ENCODE measurements around the gene VPS4A. TPM values are rescaled to one million over a fixed set of nuclear protein-coding genes. Genes with fewer than 3 reads are reported as not detected.
A peak's percentile ranks its signal among the peaks of the same experiment; 100 is the strongest.

VPS4A gene
- 10 to 100 TPM; 39.8 to 43.1 TPM for total RNA-seq
- polyA plus RNA-seq (ENCODE audit: insufficient read depth, low read depth, low replicate concordance), result 31.9 TPM
- long read RNA-seq, donor 1, full-length matches to known transcripts, result 30 of 144 reads
- long read RNA-seq, donor 1, partial matches to known transcripts, result 89 of 144 reads
- long read RNA-seq, donor 1, other reads (novel, unspliced or antisense), result 25 of 144 reads
- long read RNA-seq, donor 2, full-length matches to known transcripts, result 25 of 36 reads
- long read RNA-seq, donor 2, partial matches to known transcripts, result 11 of 36 reads
- long read RNA-seq, donor 2, other reads (novel, unspliced or antisense), result 0 of 36 reads

- Histone ChIP-seq H3K36me3 (ENCODE audit: low read depth, missing control alignments) (no peaks in the 10 kb centered on the region), H3K4me3 (peak within 1 kb of the TSS; percentile 82 to 96), H3K4me1 (peaks cover 9% of the 10 kb centered on the region), H3K27ac (peak within 1 kb of the TSS; percentile 64 to 89), H3K27me3 (no peaks in the 10 kb centered on the region), H3K9me3 (no peaks in the 10 kb centered on the region)
- intact Hi-C loops (cut with DNase I; ENCODE audit: low total_unique reads), result no loop called here
- WGBS, 2 donors, result 12 to 28% methylated on average over 17 to 42 of the region's 70 CpGs
- TF ChIP-seq POLR2A (IDR thresholded peaks at IDR 0.05) (no peak), CTCF (IDR thresholded peaks at IDR 0.05) (peak; percentile 88 to 96 (median 93))
- peak; percentile 98 for DNase-seq
These were observed at the start of gene VPS4A for GRCh38 chr16:69310653-69311532. Gene VPS4A (plus strand): TSS chr16:69311350. CDS start chr16:69311512, 162 bp downstream.

GRCh38 chr16:69266334-69267063 is 44.7 kb upstream of the VPS4A start:
- TF ChIP-seq CTCF (IDR thresholded peaks at IDR 0.05) (no peak), POLR2A (IDR thresholded peaks at IDR 0.05) (no peak)
- no peak overlapping the region for H3K4me3 ChIP-seq
- WGBS, 2 donors, result 57 to 76% methylated on average over 4 of the region's 4 CpGs
- H3K9me3 ChIP-seq, result no peaks in the 10 kb centered on the region
- H3K36me3 ChIP-seq (ENCODE audit: low read depth, missing control alignments), result no peaks in the 10 kb centered on the region
- H3K27ac ChIP-seq, result no peak overlapping the region
- H3K27me3 ChIP-seq, result no peaks in the 10 kb centered on the region
- intact Hi-C loops (cut with DNase I; ENCODE audit: low total_unique reads), result no loop called here
- H3K4me1 ChIP-seq, result no peaks in the 10 kb centered on the region
- DNase-seq, result no peak

GRCh38 chr16:69267633-69268032 is 43.5 kb upstream of the VPS4A start:
- WGBS, 2 donors, result 71 to 74% methylated on average over 4 of the region's 4 CpGs
- no peaks in the 10 kb centered on the region for H3K27me3 ChIP-seq
- no peak overlapping the region for H3K27ac ChIP-seq
- no peaks in the 10 kb centered on the region for H3K9me3 ChIP-seq
- H3K4me1 ChIP-seq, result no peaks in the 10 kb centered on the region
- no peaks in the 10 kb centered on the region for H3K36me3 ChIP-seq (ENCODE audit: low read depth, missing control alignments)
- TF ChIP-seq POLR2A (IDR thresholded peaks at IDR 0.05) (no peak), CTCF (IDR thresholded peaks at IDR 0.05) (no peak)
- no peak for DNase-seq
- H3K4me3 ChIP-seq, result no peak overlapping the region
- intact Hi-C loops (cut with DNase I; ENCODE audit: low total_unique reads), result no loop called here

- Histone ChIP-seq H3K4me3 (no peak overlapping the region), H3K36me3 (ENCODE audit: low read depth, missing control alignments) (no peaks in the 10 kb centered on the region), H3K9me3 (no peaks in the 10 kb centered on the region), H3K27ac (no peak overlapping the region), H3K27me3 (no peaks in the 10 kb centered on the region), H3K4me1 (no peaks in the 10 kb centered on the region)
- DNase-seq, result no peak
- 89 to 98% methylated on average over 3 of the region's 3 CpGs for WGBS, 2 donors
- intact Hi-C loops (cut with DNase I; ENCODE audit: low total_unique reads), result no loop called here
- TF ChIP-seq POLR2A (IDR thresholded peaks at IDR 0.05) (no peak), CTCF (IDR thresholded peaks at IDR 0.05) (no peak)
These were observed 40.8 kb upstream of the VPS4A start for GRCh38 chr16:69270395-69270794.

Data from testis (tissue), 5 donors.